HepG2 (cell line): ENCODE results near the gene RARS2. TPM values are rescaled to one million over a fixed set of nuclear protein-coding genes. Genes with fewer than 3 reads are reported as not detected.

Source experiments
- ATAC-seq: fragments of 200-7000 bp; cut with Tn5 transposase; 3 replicates; pipeline ENCODE4 v1.9.1; 2020; ENCODE audit warnings: mild to moderate bottlenecking, moderate library complexity
- BruUV-seq: library from RNA; stranded (reverse); fragments of 400-500 nt; replicated peaks from 2 replicates; lab custom pipeline; 2021; lab: Mats Ljungman, UMichigan
- CTCF ChIA-PET: fragments of 300-600 bp; formaldehyde crosslinking; extraction: SDS; loops from one replicate; lab custom pipeline; 2021; ENCODE audit warnings: low total read pairs, inconsistent platforms, low intra/inter-chr PET ratio; lab: Yijun Ruan, JAX
- POLR2A ChIA-PET: fragments of 350-600 bp; sonication (Branson Sonifier 250); formaldehyde crosslinking; loops from one replicate; lab custom pipeline; 2020; ENCODE audit warnings: antibody characterized with exemption, inconsistent platforms; lab: Yijun Ruan, JAX
- DNase-seq: peaks from one replicate; pipeline ENCODE4 v3.0.0-alpha.2; 2015; ENCODE audit warnings: low spot score
- FAIRE-seq: peaks from 3 replicates; lab custom pipeline; 2011; peaks lifted over from hg19 to GRCh38; lab: Jason Lieb, UNC
- H2AFZ ChIP-seq: one replicate; pipeline ENCODE4 v1.6.1; 2011; ENCODE audit warnings: low read length, inconsistent platforms
- H3K27ac ChIP-seq: fragments of 300-600 bp; 3 replicates; pipeline ENCODE4 v1.8.0; 2011; ENCODE audit warnings: mixed run types, mild to moderate bottlenecking, mixed read lengths, low read length, inconsistent platforms; ENCODE audit not compliant: insufficient read depth; ENCODE audit errors: extremely low read length
- H3K27me3 ChIP-seq, 2 experiments: fragments of 200-600 bp in 1 of 2; 2 replicates in 1 of 2; 3 replicates in 1 of 2; pipeline versions ENCODE4 v1.6.0 to v1.8.0; 2011; ENCODE audit warnings: low read length in 2 of 2, mild to moderate bottlenecking in 2 of 2, moderate library complexity in 2 of 2, inconsistent platforms in 1 of 2; ENCODE audit not compliant: insufficient read depth in 2 of 2, control insufficient read depth in 1 of 2
- H3K36me3 ChIP-seq, 2 experiments: fragments of 200-600 bp in 1 of 2; replicated peaks in 1 of 2; 2 replicates in 1 of 2; 3 replicates in 1 of 2; pipeline versions ENCODE4 v1.5.1 to v1.8.0; 2011; ENCODE audit warnings: low read length in 2 of 2, inconsistent platforms in 1 of 2; ENCODE audit not compliant: insufficient read depth in 2 of 2, control insufficient read depth in 1 of 2
- H3K4me1 ChIP-seq: 2 replicates; pipeline ENCODE4 v1.5.1; 2012; ENCODE audit warnings: low read length, inconsistent platforms; ENCODE audit not compliant: insufficient read depth
- H3K4me2 ChIP-seq: 2 replicates; pipeline ENCODE4 v1.6.0; 2011; ENCODE audit warnings: low read depth, low read length, inconsistent platforms
- H3K4me3 ChIP-seq, 3 experiments: fragments of 200-600 bp in 1 of 3; sonication (generic), shearing (Covaris generic) in 1 of 3; replicated peaks in 1 of 3; 2 replicates each; pipeline ENCODE4 v1.5.1; 2011 to 2016; ENCODE audit warnings: low read length in 3 of 3, inconsistent platforms in 2 of 3, low read depth in 2 of 3, mild to moderate bottlenecking in 2 of 3, control low read depth in 1 of 3, mixed read lengths in 1 of 3; ENCODE audit not compliant: insufficient read depth in 1 of 3
- H3K79me2 ChIP-seq: one replicate; pipeline ENCODE4 v1.6.1; 2011; ENCODE audit warnings: low read length, inconsistent platforms; ENCODE audit not compliant: insufficient read depth
- H3K9ac ChIP-seq: 2 replicates; pipeline ENCODE4 v1.6.0; 2011; ENCODE audit warnings: mild to moderate bottlenecking, low read depth, low read length, inconsistent platforms; ENCODE audit not compliant: insufficient read depth
- H3K9me3 ChIP-seq: 2 replicates; pipeline ENCODE4 v1.5.1; 2012; ENCODE audit warnings: mild to moderate bottlenecking, low read length
- H4K20me1 ChIP-seq: 2 replicates; pipeline ENCODE4 v1.6.0; 2011; ENCODE audit warnings: inconsistent platforms, mild to moderate bottlenecking, low read length, moderate library complexity; ENCODE audit not compliant: insufficient read depth
- HDAC1 ChIP-seq: sonication (generic); formaldehyde crosslinking; IDR thresholded peaks from 2 replicates; pipeline ENCODE4 v1.5.1; 2020; ENCODE audit warnings: mild to moderate bottlenecking, missing genetic modification reagents
- KDM6A ChIP-seq: IDR thresholded peaks from 2 replicates; pipeline ENCODE4 v1.6.1; 2016; ENCODE audit warnings: low read depth
- MED1 ChIP-seq: sonication (generic); formaldehyde crosslinking; IDR thresholded peaks from 2 replicates; pipeline ENCODE4 v1.4.0; 2020; ENCODE audit warnings: missing genetic modification reagents
- NCOA2 ChIP-seq: sonication (generic); formaldehyde crosslinking; IDR thresholded peaks from 2 replicates; pipeline ENCODE4 v1.8.0; 2022; ENCODE audit warnings: inconsistent platforms
- SALL2 ChIP-seq: sonication (generic); formaldehyde crosslinking; IDR thresholded peaks from 2 replicates; pipeline ENCODE4 v1.8.1; 2023; ENCODE audit warnings: mild to moderate bottlenecking, missing genetic modification reagents, inconsistent platforms
- ZBTB20 ChIP-seq: sonication (generic); formaldehyde crosslinking; IDR thresholded peaks from 2 replicates; pipeline ENCODE4 v1.8.1; 2023; ENCODE audit warnings: missing genetic modification reagents, low read depth, mild to moderate bottlenecking, borderline replicate concordance
- ZBTB40 ChIP-seq, 2 experiments: fragments of 450-650 bp in 1 of 2; sonication (generic) in 1 of 2; formaldehyde crosslinking in 1 of 2; IDR thresholded peaks; 2 replicates each; pipeline versions ENCODE4 v1.6.1 to v1.8.0; 2016 to 2022; ENCODE audit warnings: antibody characterized with exemption in 1 of 2, mild to moderate bottlenecking in 1 of 2, missing genetic modification reagents in 1 of 2
- ZNF124 ChIP-seq: sonication (generic); formaldehyde crosslinking; IDR thresholded peaks from 2 replicates; pipeline ENCODE4 v1.4.0; 2020; ENCODE audit warnings: missing genetic modification reagents
- ZNF275 ChIP-seq: sonication (generic); formaldehyde crosslinking; IDR thresholded peaks from 2 replicates; pipeline ENCODE4 v1.8.0; 2022; ENCODE audit warnings: missing genetic modification reagents, mild to moderate bottlenecking, inconsistent platforms, borderline replicate concordance
- ZNF512B ChIP-seq: sonication (generic); formaldehyde crosslinking; IDR thresholded peaks from 2 replicates; pipeline ENCODE4 v1.5.1; 2020; ENCODE audit warnings: missing genetic modification reagents, mild to moderate bottlenecking, borderline replicate concordance
- ZSCAN20 ChIP-seq: sonication (generic); formaldehyde crosslinking; IDR thresholded peaks from 2 replicates; pipeline ENCODE4 v1.4.0; 2020; ENCODE audit warnings: missing genetic modification reagents, mild to moderate bottlenecking, borderline replicate concordance
- ZSCAN29 ChIP-seq: sonication (generic); formaldehyde crosslinking; conservative IDR thresholded peaks from 2 replicates; pipeline ENCODE4 v1.4.0; 2020; ENCODE audit warnings: mild to moderate bottlenecking, missing genetic modification reagents
- WGBS: methylation state at CpG from one replicate; pipeline ENCODE4 v1.1.6; 2017; ENCODE audit warnings: low lambda C conversion rate; 5-methylcytosine and 5-hydroxymethylcytosine counted together
- in situ Hi-C: cut with HindIII; loops from 2 replicates; pipeline ENCODE4 v1.10.0; 2017; ENCODE audit warnings: low pct_unique_long_range_greater_than_20kb; ENCODE audit not compliant: extremely low pct_ligation_motif_present
- intact Hi-C: fragments of 100-400 bp; cut with micrococcal nuclease; formaldehyde crosslinking; loops from one replicate; pipeline ENCODE4 v1.10.0; 2022; ENCODE audit not compliant: unreplicated experiment
- polyA plus RNA-seq, 8 experiments: library from polyadenylated mRNA; depleted of rRNA in 3 of 8; stranded (reverse) in 7 of 8; unstranded in 1 of 8; fragments of >200 nt; fragmentation: Illumina TruSeq in 4 of 8; extraction: Trizol in 4 of 8; gene quantifications; 2 replicates each; pipeline versions ENCODE4 v1.2.1 to v1.2.3, GENCODE V29; 2011 to 2016; ENCODE audit warnings: low read depth in 4 of 8, missing spikeins in 1 of 8, mixed read lengths in 1 of 8; ENCODE audit not compliant: insufficient read depth in 1 of 8
- total RNA-seq, 5 experiments: library from RNA; depleted of rRNA; stranded (reverse); fragments of >200 nt; fragmentation: Illumina TruSeq; extraction: Trizol; gene quantifications; 2 replicates each; pipeline ENCODE4 v1.2.3, GENCODE V29; 2016; ENCODE audit warnings: low read depth in 1 of 5

Gene RARS2
- total and polyA plus RNA-seq, 2 of the 13 experiments (the other 11 are each of a cell fraction or from before 2014, with no cell fraction given) = 23.4 to 80.1 TPM

GRCh38 chr6:87551799-87552198, 38.0 kb downstream of the RARS2 start:
- no peak overlapping the region for H3K27ac ChIP-seq
- H3K4me3 ChIP-seq = no peak overlapping the region
- intact Hi-C loops = no loop called here
- no peaks in the 10 kb centered on the region for H3K27me3 ChIP-seq
- H3K4me1 ChIP-seq = no peaks in the 10 kb centered on the region
- no peak for DNase-seq
- no peak for ATAC-seq
- H3K79me2 ChIP-seq = no peaks in the 10 kb centered on the region
- CTCF ChIA-PET = no interaction called here
- no peak for FAIRE-seq
- in situ Hi-C loops = no loop called here
- H3K4me2 ChIP-seq = no peak overlapping the region
- BruUV-seq = no TSS peak
- no peaks in the 10 kb centered on the region for H3K9me3 ChIP-seq
- peaks cover 15 to 73% of the 10 kb centered on the region in 2 experiments for H3K36me3 ChIP-seq
- H2AFZ ChIP-seq = no peak overlapping the region
- no peaks in the 10 kb centered on the region for H4K20me1 ChIP-seq
- WGBS = 98% methylated on average over 2 of the region's 2 CpGs
- POLR2A ChIA-PET = no interaction called here
- H3K9ac ChIP-seq = no peak overlapping the region
- TF ChIP-seq SALL2 (CRISPR knock-in tag) = no peak
- TF ChIP-seq KDM6A (CRISPR knock-in tag) = no peak
- TF ChIP-seq HDAC1 (CRISPR knock-in tag) = no peak
- no peak for TF ChIP-seq ZSCAN20 (CRISPR knock-in tag)
- TF ChIP-seq ZBTB40 (IDR thresholded peaks at IDR 0.05) = no peak
- no peak for TF ChIP-seq ZBTB40 (CRISPR knock-in tag; IDR thresholded peaks at IDR 0.05)
- TF ChIP-seq ZNF124 (CRISPR knock-in tag) = no peak
- TF ChIP-seq ZBTB20 = no peak
- no peak for TF ChIP-seq ZSCAN29
- no peak for TF ChIP-seq ZNF512B (CRISPR knock-in tag)
- TF ChIP-seq MED1 (CRISPR knock-in tag) = no peak
- no peak for TF ChIP-seq ZNF275 (CRISPR knock-in tag)
- TF ChIP-seq NCOA2 = no peak
